Neuronal stem cell (in vitro differentiated cells): ENCODE measurements around the gene RMI2.

Experiments
- DNase-seq: peaks from one replicate; pipeline ENCODE4 v3.0.0-alpha.2; 2013; ENCODE audit warnings: low spot score
- H2AFZ ChIP-seq: one replicate; pipeline ENCODE4 v1.6.1; 2013; ENCODE audit warnings: mild to moderate bottlenecking, low read length, inconsistent platforms
- H2AK5ac ChIP-seq: 2 replicates; pipeline ENCODE4 v1.6.1; 2013; ENCODE audit warnings: low read depth, mild to moderate bottlenecking, inconsistent platforms, low read length, moderate library complexity, mixed read lengths
- H2BK120ac ChIP-seq: 2 replicates; pipeline ENCODE4 v1.6.1; 2013; ENCODE audit warnings: low read depth, mild to moderate bottlenecking, inconsistent platforms, low read length, moderate library complexity, mixed read lengths
- H2BK12ac ChIP-seq: one replicate; pipeline ENCODE4 v1.6.1; 2013; ENCODE audit warnings: low read length, inconsistent platforms
- H2BK15ac ChIP-seq: 2 replicates; pipeline ENCODE4 v1.6.1; 2013; ENCODE audit warnings: mild to moderate bottlenecking, low read length, inconsistent platforms, mixed read lengths
- H2BK5ac ChIP-seq: one replicate; pipeline ENCODE4 v1.6.1; 2013; ENCODE audit warnings: inconsistent platforms, mild to moderate bottlenecking, low read length, moderate library complexity
- H3K14ac ChIP-seq: one replicate; pipeline ENCODE4 v1.6.1; 2013; ENCODE audit warnings: low read length, inconsistent platforms
- H3K18ac ChIP-seq: 2 replicates; pipeline ENCODE4 v1.6.1; 2013; ENCODE audit warnings: low read length, inconsistent platforms
- H3K23ac ChIP-seq: 2 replicates; pipeline ENCODE4 v1.6.1; 2013; ENCODE audit warnings: low read depth, mild to moderate bottlenecking, mixed read lengths, low read length, inconsistent platforms; ENCODE audit not compliant: poor library complexity
- H3K27ac ChIP-seq: replicated peaks from 3 replicates; pipeline ENCODE4 v1.5.1; 2013; ENCODE audit warnings: low read length, inconsistent platforms
- H3K27me3 ChIP-seq, 3 experiments: 2 replicates each; pipeline ENCODE4 v1.6.1; 2013; ENCODE audit warnings: low read length in 3 of 3, mild to moderate bottlenecking in 2 of 3, inconsistent platforms in 1 of 3, low read depth in 1 of 3, mixed read lengths in 1 of 3, moderate library complexity in 1 of 3; ENCODE audit not compliant: control insufficient read depth in 3 of 3, insufficient read depth in 3 of 3
- H3K36me3 ChIP-seq, 2 donors: replicated peaks in 1 of 2; 2 replicates each; pipeline ENCODE4 v1.6.1; 2013; ENCODE audit warnings: low read length in 2 of 2; ENCODE audit not compliant: control insufficient read depth in 2 of 2, insufficient read depth in 2 of 2
- H3K4ac ChIP-seq: 2 replicates; pipeline ENCODE4 v1.6.1; 2013; ENCODE audit warnings: inconsistent platforms, mild to moderate bottlenecking, low read length, moderate library complexity
- H3K4me1 ChIP-seq, 2 donors: 1 replicate in 1 of 2; 2 replicates in 1 of 2; pipeline ENCODE4 v1.6.1; 2013; ENCODE audit warnings: low read length in 2 of 2, low read depth in 1 of 2; ENCODE audit not compliant: control insufficient read depth in 2 of 2, insufficient read depth in 1 of 2
- H3K4me2 ChIP-seq: one replicate; pipeline ENCODE4 v1.6.1; 2013; ENCODE audit warnings: mild to moderate bottlenecking, low read length, inconsistent platforms; ENCODE audit not compliant: insufficient read depth, poor library complexity, severe bottlenecking
- H3K4me3 ChIP-seq, 2 donors: 2 replicates each; pipeline ENCODE4 v1.5.1; 2013; ENCODE audit warnings: low read length in 2 of 2, mild to moderate bottlenecking in 2 of 2, inconsistent platforms in 1 of 2, moderate library complexity in 1 of 2
- H3K79me1 ChIP-seq: one replicate; pipeline ENCODE4 v1.6.1; 2013; ENCODE audit warnings: low read depth, mild to moderate bottlenecking, inconsistent platforms, low read length, moderate library complexity
- H3K9ac ChIP-seq: one replicate; pipeline ENCODE4 v1.6.1; 2013; ENCODE audit warnings: mild to moderate bottlenecking, low read depth, low read length, inconsistent platforms; ENCODE audit not compliant: poor library complexity
- H3K9me3 ChIP-seq, 2 donors: replicated peaks in 1 of 2; 2 replicates each; pipeline versions ENCODE3 to v1.6.1; 2013; ENCODE audit warnings: low read length in 2 of 2, mild to moderate bottlenecking in 2 of 2, inconsistent platforms in 1 of 2, low read depth in 1 of 2, mixed read lengths in 1 of 2, moderate library complexity in 1 of 2; ENCODE audit not compliant: control insufficient read depth in 2 of 2, insufficient read depth in 1 of 2
- H4K8ac ChIP-seq: one replicate; pipeline ENCODE4 v1.6.1; 2013; ENCODE audit warnings: low read depth, mild to moderate bottlenecking, inconsistent platforms, low read length, moderate library complexity
- H4K91ac ChIP-seq: one replicate; pipeline ENCODE4 v1.6.1; 2013; ENCODE audit warnings: low read length, low read depth, mild to moderate bottlenecking, inconsistent platforms; ENCODE audit not compliant: poor library complexity
- WGBS, 2 donors: extraction: QIAGEN DNeasy Blood & Tissue Kit; methylation state at CpG; one replicate each; pipeline ENCODE4 v1.1.7; 2013; ENCODE audit warnings: missing lambda C conversion rate in 2 of 2, mixed read lengths in 1 of 2; ENCODE audit not compliant: insufficient read length in 2 of 2, insufficient replicate concordance in 1 of 2; ENCODE audit errors: extremely low coverage in 2 of 2; 5-methylcytosine and 5-hydroxymethylcytosine counted together

Gene RMI2

GRCh38 chr16:11392041-11392581 is 46.9 kb downstream of the RMI2 start:
- no peak overlapping the region for H2BK5ac ChIP-seq
- H3K14ac ChIP-seq: no peak overlapping the region
- peak overlapping the region; percentile 55 for H3K18ac ChIP-seq
- DNase-seq: no peak
- no CpG with 5 or more reads among the region's 19 CpGs for WGBS, 2 donors
- no peak overlapping the region for H2AFZ ChIP-seq
- peaks cover 15 to 17% of the 10 kb centered on the region in 2 donors for H3K4me1 ChIP-seq
- no peak overlapping the region for H3K4me3 ChIP-seq
- H3K4me2 ChIP-seq: no peak overlapping the region
- no peak overlapping the region for H3K4ac ChIP-seq
- H3K23ac ChIP-seq: no peak overlapping the region
- no peaks in the 10 kb centered on the region for H3K79me1 ChIP-seq
- peaks cover 0 to 5% (median 0%) of the 10 kb centered on the region in 3 experiments for H3K27me3 ChIP-seq
- no peak overlapping the region for H3K27ac ChIP-seq
- H2AK5ac ChIP-seq: peak overlapping the region; percentile 92
- H3K9me3 ChIP-seq: no peaks in the 10 kb centered on the region
- no peak overlapping the region for H3K9ac ChIP-seq
- H3K36me3 ChIP-seq: no peaks in the 10 kb centered on the region
- H2BK120ac ChIP-seq: no peak overlapping the region
- no peak overlapping the region for H2BK15ac ChIP-seq
- no peak overlapping the region for H2BK12ac ChIP-seq
- H4K91ac ChIP-seq: no peak overlapping the region
- no peak overlapping the region for H4K8ac ChIP-seq

- no peak for DNase-seq
- Histone ChIP-seq H3K27me3 (peaks cover 0 to 2% (median 0%) of the 10 kb centered on the region in 3 experiments), H3K4me1 (peaks cover 13 to 16% of the 10 kb centered on the region in 2 donors), H3K4me3 (peak overlapping the region in 1 of 2 donors; percentile 16), H4K8ac (no peak overlapping the region), H2BK5ac (no peak overlapping the region), H3K36me3 (no peaks in the 10 kb centered on the region), H2AK5ac (peak overlapping the region; percentile 82), H3K14ac (no peak overlapping the region), H4K91ac (no peak overlapping the region), H3K18ac (no peak overlapping the region), H3K4me2 (no peak overlapping the region), H3K9ac (no peak overlapping the region), H2AFZ (no peak overlapping the region), H3K9me3 (no peaks in the 10 kb centered on the region), H3K4ac (no peak overlapping the region), H3K27ac (no peak overlapping the region), H3K23ac (no peak overlapping the region), H2BK15ac (no peak overlapping the region), H2BK12ac (no peak overlapping the region), H2BK120ac (no peak overlapping the region), H3K79me1 (no peaks in the 10 kb centered on the region)
- WGBS, 2 donors: no CpG with 5 or more reads among the region's 11 CpGs
These were observed 48.1 kb downstream of the RMI2 start for GRCh38 chr16:11393366-11393765.

GRCh38 chr16:11393861-11394592 is 48.8 kb downstream of the RMI2 start:
- H2BK12ac ChIP-seq: no peak overlapping the region
- H2BK120ac ChIP-seq: no peak overlapping the region
- no peak overlapping the region for H3K9ac ChIP-seq
- H3K18ac ChIP-seq: no peak overlapping the region
- no peak overlapping the region for H2BK5ac ChIP-seq
- H3K4me3 ChIP-seq: no peak overlapping the region
- H3K27ac ChIP-seq: no peak overlapping the region
- no peak overlapping the region for H3K14ac ChIP-seq
- H4K8ac ChIP-seq: no peak overlapping the region
- H3K4ac ChIP-seq: no peak overlapping the region
- no CpG with 5 or more reads among the region's 10 CpGs for WGBS, 2 donors
- DNase-seq: no peak
- H2BK15ac ChIP-seq: peak overlapping the region; percentile 51
- H3K27me3 ChIP-seq: peaks cover 0 to 2% (median 0%) of the 10 kb centered on the region in 3 experiments
- no peak overlapping the region for H2AK5ac ChIP-seq
- no peak overlapping the region for H4K91ac ChIP-seq
- peaks cover 12 to 13% of the 10 kb centered on the region in 2 donors for H3K4me1 ChIP-seq
- H3K4me2 ChIP-seq: no peak overlapping the region
- no peaks in the 10 kb centered on the region for H3K36me3 ChIP-seq
- no peaks in the 10 kb centered on the region for H3K9me3 ChIP-seq
- no peaks in the 10 kb centered on the region for H3K79me1 ChIP-seq
- no peak overlapping the region for H2AFZ ChIP-seq
- no peak overlapping the region for H3K23ac ChIP-seq

- Histone ChIP-seq H3K9me3 (no peaks in the 10 kb centered on the region), H3K4me3 (no peak overlapping the region), H2BK5ac (no peak overlapping the region), H3K4me1 (peaks cover 12 to 13% of the 10 kb centered on the region in 2 donors), H3K27me3 (peaks cover 0 to 2% (median 0%) of the 10 kb centered on the region in 3 experiments), H3K14ac (no peak overlapping the region), H3K36me3 (no peaks in the 10 kb centered on the region), H3K18ac (no peak overlapping the region), H2AK5ac (no peak overlapping the region), H2BK120ac (no peak overlapping the region), H3K27ac (no peak overlapping the region), H2BK15ac (no peak overlapping the region), H4K91ac (peak overlapping the region; percentile 87), H3K9ac (no peak overlapping the region), H3K23ac (no peak overlapping the region), H3K79me1 (no peaks in the 10 kb centered on the region), H4K8ac (no peak overlapping the region), H2BK12ac (no peak overlapping the region), H2AFZ (no peak overlapping the region), H3K4ac (no peak overlapping the region), H3K4me2 (no peak overlapping the region)
- DNase-seq: no peak
- no CpG with 5 or more reads among the region's 3 CpGs for WGBS, 2 donors
These were observed 49.3 kb downstream of the RMI2 start for GRCh38 chr16:11394593-11394960.
